H1 (cell line): ENCODE data around the gene SYVN1. TPM values are rescaled to one million over a fixed set of nuclear protein-coding genes. Genes with fewer than 3 reads are reported as not detected.

Source experiments
- CTCF ChIA-PET: fragments of 300-600 bp; sonication (Branson Sonifier 250); formaldehyde crosslinking; loops from one replicate; lab custom pipeline; 2021; ENCODE audit not compliant: partially characterized antibody; lab: Charles Lee
- POLR2A ChIA-PET: fragments of 300-600 bp; sonication (Branson Sonifier 250); formaldehyde crosslinking; loops from one replicate; lab custom pipeline; 2021; ENCODE audit warnings: inconsistent platforms; ENCODE audit not compliant: partially characterized antibody; lab: Charles Lee
- DNase-seq, 2 experiments: peaks; one replicate each; pipeline versions ENCODE4 v3.0.0 to v3.0.0-alpha.2; 2010 to 2022; ENCODE audit warnings: low spot score in 2 of 2, low read depth in 1 of 2, mixed read lengths in 1 of 2
- FAIRE-seq: peaks from 2 replicates; lab custom pipeline; 2011; peaks lifted over from hg19 to GRCh38; lab: Jason Lieb, UNC
- H2AFZ ChIP-seq: 2 replicates; pipeline ENCODE4 v1.8.1; 2012; ENCODE audit warnings: low read length, inconsistent platforms
- H2AK5ac ChIP-seq: 2 replicates; pipeline ENCODE4 v1.6.1; 2013; ENCODE audit warnings: low read depth, low read length
- H2BK120ac ChIP-seq: replicated peaks from 2 replicates; pipeline ENCODE3; 2013; ENCODE audit warnings: low read depth, low read length, inconsistent platforms
- H2BK12ac ChIP-seq: 2 replicates; pipeline ENCODE4 v1.6.1; 2013; ENCODE audit warnings: low read depth, low read length
- H2BK15ac ChIP-seq: 2 replicates; pipeline ENCODE4 v1.6.1; 2013; ENCODE audit warnings: low read length
- H2BK20ac ChIP-seq: 2 replicates; pipeline ENCODE4 v1.6.1; 2013; ENCODE audit warnings: low read length
- H2BK5ac ChIP-seq: 2 replicates; pipeline ENCODE4 v1.6.1; 2013; ENCODE audit warnings: low read depth, low read length
- H3K14ac ChIP-seq: 2 replicates; pipeline ENCODE4 v1.6.1; 2013; ENCODE audit warnings: inconsistent platforms; ENCODE audit not compliant: insufficient read length
- H3K18ac ChIP-seq: 2 replicates; pipeline ENCODE4 v1.6.1; 2013; ENCODE audit warnings: low read length; ENCODE audit errors: extremely low read depth
- H3K23ac ChIP-seq: 2 replicates; pipeline ENCODE4 v1.6.1; 2013; ENCODE audit warnings: inconsistent platforms; ENCODE audit not compliant: insufficient read length
- H3K23me2 ChIP-seq: 2 replicates; pipeline ENCODE4 v1.6.1; 2013; ENCODE audit warnings: low read depth, low read length
- H3K27ac ChIP-seq: 2 replicates; pipeline ENCODE4 v1.6.1; 2011; ENCODE audit warnings: low read depth, low read length, inconsistent platforms
- H3K27me3 ChIP-seq, 4 experiments: replicated peaks in 1 of 4; 1 replicate in 1 of 4; 2 replicates in 3 of 4; pipeline versions ENCODE4 v1.6.1 to v1.8.1; 2011 to 2013; ENCODE audit warnings: low read length in 3 of 4, mild to moderate bottlenecking in 3 of 4, inconsistent platforms in 2 of 4, mixed read lengths in 2 of 4, moderate library complexity in 1 of 4; ENCODE audit not compliant: control insufficient read depth in 3 of 4, insufficient read depth in 3 of 4; ENCODE audit errors: extremely low read depth in 1 of 4
- H3K36me3 ChIP-seq, 4 experiments: 2 replicates each; pipeline versions ENCODE4 v1.6.1 to v1.8.1; 2011 to 2013; ENCODE audit warnings: mild to moderate bottlenecking in 4 of 4, low read length in 3 of 4, moderate library complexity in 2 of 4, control low read depth in 1 of 4, inconsistent platforms in 1 of 4; ENCODE audit not compliant: insufficient read depth in 4 of 4, control insufficient read depth in 2 of 4
- H3K4ac ChIP-seq: replicated peaks from 2 replicates; pipeline ENCODE3; 2013; ENCODE audit warnings: low read length, low read depth, mixed read lengths, inconsistent platforms; ENCODE audit not compliant: insufficient read length
- H3K4me1 ChIP-seq, 4 experiments: replicated peaks in 1 of 4; 1 replicate in 1 of 4; 2 replicates in 3 of 4; pipeline versions ENCODE4 v1.6.1 to v1.8.1; 2011 to 2013; ENCODE audit warnings: low read length in 3 of 4, inconsistent platforms in 2 of 4, mixed read lengths in 1 of 4; ENCODE audit not compliant: insufficient read depth in 4 of 4, control insufficient read depth in 3 of 4
- H3K4me2 ChIP-seq, 2 experiments: 2 replicates each; pipeline versions ENCODE4 v1.6.1 to v1.8.1; 2011 to 2013; ENCODE audit warnings: low read depth in 2 of 2, low read length in 2 of 2, control low read depth in 1 of 2, inconsistent platforms in 1 of 2, mild to moderate bottlenecking in 1 of 2; ENCODE audit not compliant: insufficient read depth in 1 of 2
- H3K4me3 ChIP-seq, 4 experiments: fragments of 200-600, 300-600 bp in 1 of 4; sonication (generic), shearing (Covaris generic), sonication (Bioruptor Twin) in 1 of 4; 2 replicates each; pipeline versions ENCODE4 v1.5.1 to v1.8.1; 2011 to 2016; ENCODE audit warnings: low read length in 4 of 4, low read depth in 3 of 4, control low read depth in 2 of 4, inconsistent platforms in 2 of 4, mild to moderate bottlenecking in 2 of 4, mixed read lengths in 1 of 4, moderate library complexity in 1 of 4; ENCODE audit not compliant: insufficient read depth in 2 of 4; ENCODE audit errors: extremely low read depth in 1 of 4
- H3K56ac ChIP-seq: replicated peaks from 2 replicates; pipeline ENCODE3; 2013; ENCODE audit warnings: low read depth, mild to moderate bottlenecking, mixed read lengths, low read length, inconsistent platforms; ENCODE audit not compliant: insufficient read length
- H3K79me1 ChIP-seq: 2 replicates; pipeline ENCODE4 v1.6.1; 2013; ENCODE audit warnings: low read depth, low read length, control low read depth
- H3K79me2 ChIP-seq, 2 experiments: 2 replicates each; pipeline versions ENCODE4 v1.6.1 to v1.8.1; 2012 to 2013; ENCODE audit warnings: low read length in 2 of 2, mild to moderate bottlenecking in 2 of 2, inconsistent platforms in 1 of 2; ENCODE audit not compliant: insufficient read depth in 2 of 2, control insufficient read depth in 1 of 2
- H3K9ac ChIP-seq, 4 experiments: replicated peaks in 1 of 4; 1 replicate in 1 of 4; 2 replicates in 3 of 4; pipeline versions ENCODE4 v1.6.1 to v1.8.1; 2011 to 2013; ENCODE audit warnings: low read depth in 3 of 4, low read length in 3 of 4, control low read depth in 2 of 4, mild to moderate bottlenecking in 2 of 4, moderate library complexity in 2 of 4, inconsistent platforms in 1 of 4; ENCODE audit errors: extremely low read depth in 1 of 4
- H3K9me3 ChIP-seq, 2 experiments: 2 replicates each; pipeline versions ENCODE4 v1.6.1 to v1.8.1; 2012 to 2013; ENCODE audit warnings: mild to moderate bottlenecking in 2 of 2, moderate library complexity in 2 of 2, control low read depth in 1 of 2, inconsistent platforms in 1 of 2, low read depth in 1 of 2, low read length in 1 of 2, mixed read lengths in 1 of 2; ENCODE audit not compliant: insufficient read depth in 2 of 2
- H4K20me1 ChIP-seq, 2 experiments: replicated peaks in 1 of 2; 2 replicates each; pipeline versions ENCODE3 to v1.8.1; 2011 to 2013; ENCODE audit warnings: inconsistent platforms in 2 of 2, low read length in 2 of 2, mild to moderate bottlenecking in 1 of 2; ENCODE audit not compliant: insufficient read depth in 2 of 2, control insufficient read depth in 1 of 2
- H4K5ac ChIP-seq: 2 replicates; pipeline ENCODE4 v1.6.1; 2013; ENCODE audit warnings: low read length, low read depth, mixed read lengths, inconsistent platforms; ENCODE audit not compliant: insufficient read length
- H4K8ac ChIP-seq: 2 replicates; pipeline ENCODE4 v1.8.0; 2013; ENCODE audit warnings: mild to moderate bottlenecking, moderate library complexity, low read length, inconsistent platforms; ENCODE audit not compliant: insufficient read depth; ENCODE audit errors: extremely low read depth
- H4K91ac ChIP-seq: replicated peaks from 2 replicates; pipeline ENCODE3; 2013; ENCODE audit warnings: low read length, mixed read lengths, inconsistent platforms; ENCODE audit not compliant: insufficient read length
- HDAC2 ChIP-seq, 2 experiments: fragments of 300-600 bp in 1 of 2; sonication (generic) in 1 of 2; IDR thresholded peaks; 2 replicates each; pipeline ENCODE4 v1.6.1; 2011 to 2012; ENCODE audit warnings: low read depth in 2 of 2, low read length in 2 of 2, mild to moderate bottlenecking in 2 of 2, moderate library complexity in 2 of 2, borderline replicate concordance in 1 of 2, inconsistent platforms in 1 of 2
- HDAC6 ChIP-seq: IDR thresholded peaks from one replicate; pipeline ENCODE4 v1.7.1; 2012; ENCODE audit warnings: low read depth, mild to moderate bottlenecking, inconsistent platforms, low read length, moderate library complexity
- JUN ChIP-seq: IDR thresholded peaks from 2 replicates; pipeline ENCODE4 v1.6.1; 2011; ENCODE audit warnings: low read depth, mild to moderate bottlenecking, improper control_type of control experiment, low read length
- MAFK ChIP-seq: IDR thresholded peaks from 2 replicates; pipeline ENCODE4 v1.6.1; 2012; ENCODE audit warnings: low read depth, mild to moderate bottlenecking, improper control_type of control experiment, low read length
- SRF ChIP-seq: IDR thresholded peaks from 2 replicates; pipeline ENCODE4 v1.6.1; 2011; ENCODE audit warnings: mild to moderate bottlenecking, low read depth, low read length, moderate library complexity
- WGBS, 2 experiments: shearing (Covaris generic) in 1 of 2; methylation state at CpG; one replicate each; pipeline versions ENCODE4 v1.1.6 to v1.1.7; 2013 to 2015; ENCODE audit warnings: low lambda C conversion rate in 2 of 2, mixed read lengths in 2 of 2, inconsistent platforms in 1 of 2, low coverage in 1 of 2, missing lambda C conversion rate in 1 of 2; ENCODE audit not compliant: insufficient replicate concordance in 2 of 2, insufficient coverage in 1 of 2, insufficient read length in 1 of 2; ENCODE audit errors: extremely low coverage in 1 of 2, missing lambda C conversion rate in 1 of 2; 5-methylcytosine and 5-hydroxymethylcytosine counted together
- polyA plus RNA-seq, 7 experiments: library from polyadenylated mRNA; depleted of rRNA in 3 of 7; stranded (reverse) in 5 of 7; unstranded in 2 of 7; fragments of >200 nt in 5 of 7; fragments of 200-250 nt in 2 of 7; gene quantifications; 1 replicate in 5 of 7; 2 replicates in 1 of 7; 4 replicates in 1 of 7; pipeline versions ENCODE4 v1.2.1 to v1.2.3, GENCODE V29; 2011 to 2013; ENCODE audit warnings: missing spikeins in 2 of 7, mixed read lengths in 2 of 7
- total RNA-seq: library from RNA; stranded (reverse); fragmentation: NEBNext Ultra II Directional; extraction: Animal tissue kit (Norgen Biotek cat#: 25700); gene quantifications from 2 replicates; pipeline ENCODE4 v1.2.1, GENCODE V29; 2021

Gene SYVN1
- total and polyA plus RNA-seq, 2 of the 8 experiments (the other 6 are each of a cell fraction or from before 2014, with no cell fraction given), result 27.8 to 29.4 TPM

- Histone ChIP-seq H4K91ac (no peak overlapping the region), H3K56ac (no peak overlapping the region), H3K9me3 (no peaks in the 10 kb centered on the region), H3K4me1 (peaks cover 2 to 26% (median 19%) of the 10 kb centered on the region in 4 experiments), H3K4me2 (no peak overlapping the region), H3K79me1 (peaks cover 8% of the 10 kb centered on the region), H3K9ac (no peak overlapping the region), H3K4ac (no peak overlapping the region), H3K27me3 (no peaks in the 10 kb centered on the region), H3K18ac (no peak overlapping the region), H2BK5ac (no peak overlapping the region), H2BK12ac (0 out of 2 replicates have a peak overlapping the region, but pooled peaks have one; percentile 27), H2BK120ac (no peak overlapping the region), H3K27ac (no peak overlapping the region), H2AK5ac (no peak overlapping the region), H3K14ac (no peak overlapping the region), H2AFZ (no peak overlapping the region), H2BK15ac (no peak overlapping the region), H3K79me2 (peaks cover 0 to 6% of the 10 kb centered on the region in 2 experiments; a peak in 1 of 4 replicates), H4K5ac (no peak overlapping the region), H2BK20ac (no peak overlapping the region), H3K23ac (no peak overlapping the region), H3K23me2 (peaks cover 17% of the 10 kb centered on the region; the same call in 1 of the 2 replicates), H4K8ac (no peak overlapping the region; the same call in 1 of the 2 replicates), H4K20me1 (peaks cover 4 to 18% of the 10 kb centered on the region in 2 experiments), H3K36me3 (peaks cover 0 to 18% (median 3%) of the 10 kb centered on the region in 4 experiments; a peak in 3 of 8 replicates), H3K4me3 (no peak overlapping the region)
- ChIA-PET CTCF (interaction anchor here (0.6 to 7.9 kb wide), 5 partner anchors 13 to 66 kb away, joined by 3 to 71 read pairs (median 5); partner anchors contain the start of gene CAPN1), POLR2A (interaction anchor here (0.7 to 17.4 kb wide), 12 partner anchors 16 to 312 kb away, joined by 3 to 305 read pairs (median 4); partner anchors contain the start of genes ARL2, CAPN1, MAP4K2 and SYVN1)
- FAIRE-seq, result no peak
- DNase-seq, result no peak
- 89% methylated on average over 11 of the region's 11 CpGs; no CpG with 5 or more reads in 1 of the 2 experiments for WGBS, 2 experiments
- TF ChIP-seq SRF (no peak), MAFK (no peak), JUN (no peak), HDAC2 (IDR thresholded peaks at IDR 0.05; ENCODE audit: borderline replicate concordance in 1 of 2, low read depth in 2 of 2, low read length in 2 of 2) (no peak), HDAC6 (no peak)
Observed at GRCh38 chr11:65114538-65115171, 19.7 kb downstream of the SYVN1 start.
